Measurements from ENCODE around the gene EVX1. TPM values are rescaled to one million over a fixed set of nuclear protein-coding genes. Genes with fewer than 3 reads are reported as not detected.

Gene EVX1
- total and polyA plus RNA-seq, 2 donors from 2014 or later: 0.62 TPM; not detected in 1

- no peak overlapping the region for H3K27ac ChIP-seq (ENCODE audit: low read depth in 2 of 2, low read length in 2 of 2)
- peak overlapping the region in 2 of 3 donors; percentile 16 to 41 for H3K4me3 ChIP-seq (ENCODE audit: low read length in 3 of 3)
- no peak overlapping the region for H3K9ac ChIP-seq (ENCODE audit: low read length in 3 of 3)
- no peaks in the 10 kb centered on the region for H3K9me3 ChIP-seq (ENCODE audit: control insufficient read depth in 2 of 3, insufficient read depth in 1 of 3, low read length in 3 of 3)
- H3K27me3 ChIP-seq (ENCODE audit: control insufficient read depth, insufficient read depth, low read length): peaks cover 44% of the 10 kb centered on the region
- H3K36me3 ChIP-seq (ENCODE audit: control insufficient read depth in 2 of 3, insufficient read depth in 3 of 3, low read length in 3 of 3): no peaks in the 10 kb centered on the region
- FAIRE-seq (no peak), DNase-seq (peak; percentile 77 to 83 (median 81))
- intact Hi-C loops (cut with DNase I): no loop called here
- peak; percentile 32 for TF ChIP-seq CTCF (IDR thresholded peaks at IDR 0.05; ENCODE audit: borderline replicate concordance, extremely low read depth, insufficient read depth)
- peaks cover 0 to 7% (median 0%) of the 10 kb centered on the region in 3 donors for H3K4me1 ChIP-seq (ENCODE audit: control insufficient read depth in 2 of 3, insufficient read depth in 2 of 3, low read depth in 1 of 3, low read length in 3 of 3)
Measured at GRCh38 chr7:27235387-27236311, 7.0 kb upstream of the EVX1 start.

- H3K27me3 ChIP-seq (ENCODE audit: control insufficient read depth, insufficient read depth, low read length): peaks cover 65% of the 10 kb centered on the region
- no peak overlapping the region for H3K4me3 ChIP-seq (ENCODE audit: low read length in 3 of 3)
- no peaks in the 10 kb centered on the region for H3K36me3 ChIP-seq (ENCODE audit: control insufficient read depth in 2 of 3, insufficient read depth in 3 of 3, low read length in 3 of 3)
- no peak overlapping the region for H3K27ac ChIP-seq (ENCODE audit: low read depth in 2 of 2, low read length in 2 of 2)
- no peak overlapping the region for H3K9ac ChIP-seq (ENCODE audit: low read length in 3 of 3)
- intact Hi-C loops (cut with DNase I): no loop called here
- no peak for TF ChIP-seq CTCF (IDR thresholded peaks at IDR 0.05; ENCODE audit: borderline replicate concordance, extremely low read depth, insufficient read depth)
- no peaks in the 10 kb centered on the region for H3K9me3 ChIP-seq (ENCODE audit: control insufficient read depth in 2 of 3, insufficient read depth in 1 of 3, low read length in 3 of 3)
- FAIRE-seq (no peak), DNase-seq (no peak)
- peaks cover 0 to 10% (median 0%) of the 10 kb centered on the region in 3 donors for H3K4me1 ChIP-seq (ENCODE audit: control insufficient read depth in 2 of 3, insufficient read depth in 2 of 3, low read depth in 1 of 3, low read length in 3 of 3)
Measured at GRCh38 chr7:27237735-27238334, 4.8 kb upstream of the EVX1 start.

- H3K4me3 ChIP-seq (ENCODE audit: low read length in 3 of 3): no peak overlapping the region
Measured at GRCh38 chr7:27238979-27239386, 3.6 kb upstream of the EVX1 start.

More at GRCh38 chr7:27238979-27239386, 3.6 kb upstream of the EVX1 start:
- Histone ChIP-seq H3K36me3 (ENCODE audit: control insufficient read depth in 2 of 3, insufficient read depth in 3 of 3, low read length in 3 of 3) (no peaks in the 10 kb centered on the region), H3K27ac (ENCODE audit: low read depth in 2 of 2, low read length in 2 of 2) (no peak overlapping the region), H3K9me3 (ENCODE audit: control insufficient read depth in 2 of 3, insufficient read depth in 1 of 3, low read length in 3 of 3) (no peaks in the 10 kb centered on the region), H3K9ac (ENCODE audit: low read length in 3 of 3) (no peak overlapping the region), H3K27me3 (ENCODE audit: control insufficient read depth, insufficient read depth, low read length) (peaks cover 74% of the 10 kb centered on the region), H3K4me1 (ENCODE audit: control insufficient read depth in 2 of 3, insufficient read depth in 2 of 3, low read depth in 1 of 3, low read length in 3 of 3) (peaks cover 0 to 10% (median 0%) of the 10 kb centered on the region in 3 donors)
- FAIRE-seq: no peak
- intact Hi-C loops (cut with DNase I): no loop called here
- peak in 1 of 5 donors; percentile 42 for DNase-seq
- no peak for TF ChIP-seq CTCF (IDR thresholded peaks at IDR 0.05; ENCODE audit: borderline replicate concordance, extremely low read depth, insufficient read depth)
